ENCODE data around the gene FGD4. TPM values are rescaled to one million over a fixed set of nuclear protein-coding genes. Genes with fewer than 3 reads are reported as not detected.

FGD4 gene
- total RNA-seq, 4 donors from 2014 or later: 22.1 to 56.7 (median 38.0) TPM

DNA sequence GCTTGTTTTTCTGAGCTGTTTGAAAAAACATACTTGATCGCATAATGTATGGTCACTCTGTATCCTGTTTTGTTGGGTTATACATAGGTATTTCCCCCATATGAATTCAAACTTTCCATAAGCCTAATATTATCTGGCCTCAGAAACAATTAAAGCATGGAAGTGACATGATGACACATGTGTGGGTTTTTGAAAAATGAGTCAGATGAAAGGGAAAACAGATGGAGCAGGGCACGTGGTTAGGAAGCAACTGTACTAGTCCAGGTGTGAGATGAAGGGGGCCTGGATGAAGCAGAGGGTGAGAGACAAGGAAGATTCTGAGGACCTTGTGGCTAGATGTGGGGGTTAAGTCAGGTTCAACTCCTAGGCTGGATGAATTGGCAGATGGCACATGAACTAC lies 187.0 kb downstream of the FGD4 start:
- no peaks in the 10 kb centered on the region for H3K9me3 ChIP-seq
- peaks cover 0 to 13% (median 0%) of the 10 kb centered on the region in 3 donors for H3K4me1 ChIP-seq
- 46 to 73% methylated on average over 1 to 2 of the region's 2 CpGs for WGBS, 2 donors (ENCODE audit: low coverage in 1 of 2)
- H3K27me3 ChIP-seq: no peaks in the 10 kb centered on the region
- TF ChIP-seq POLR2A (IDR thresholded peaks at IDR 0.05) (no peak), POLR2AphosphoS5 (IDR thresholded peaks at IDR 0.05) (no peak), EP300 (IDR thresholded peaks at IDR 0.05) (no peak)
- TF ChIP-seq, protein P1, sequence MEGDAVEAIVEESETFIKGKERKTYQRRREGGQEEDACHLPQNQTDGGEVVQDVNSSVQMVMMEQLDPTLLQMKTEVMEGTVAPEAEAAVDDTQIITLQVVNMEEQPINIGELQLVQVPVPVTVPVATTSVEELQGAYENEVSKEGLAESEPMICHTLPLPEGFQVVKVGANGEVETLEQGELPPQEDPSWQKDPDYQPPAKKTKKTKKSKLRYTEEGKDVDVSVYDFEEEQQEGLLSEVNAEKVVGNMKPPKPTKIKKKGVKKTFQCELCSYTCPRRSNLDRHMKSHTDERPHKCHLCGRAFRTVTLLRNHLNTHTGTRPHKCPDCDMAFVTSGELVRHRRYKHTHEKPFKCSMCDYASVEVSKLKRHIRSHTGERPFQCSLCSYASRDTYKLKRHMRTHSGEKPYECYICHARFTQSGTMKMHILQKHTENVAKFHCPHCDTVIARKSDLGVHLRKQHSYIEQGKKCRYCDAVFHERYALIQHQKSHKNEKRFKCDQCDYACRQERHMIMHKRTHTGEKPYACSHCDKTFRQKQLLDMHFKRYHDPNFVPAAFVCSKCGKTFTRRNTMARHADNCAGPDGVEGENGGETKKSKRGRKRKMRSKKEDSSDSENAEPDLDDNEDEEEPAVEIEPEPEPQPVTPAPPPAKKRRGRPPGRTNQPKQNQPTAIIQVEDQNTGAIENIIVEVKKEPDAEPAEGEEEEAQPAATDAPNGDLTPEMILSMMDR (IDR thresholded peaks at IDR 0.05): no peak
- H3K4me3 ChIP-seq: no peak overlapping the region
- no peak for ATAC-seq
- peaks cover 0 to 40% of the 10 kb centered on the region in 2 donors for H3K36me3 ChIP-seq
- no peak overlapping the region for H3K27ac ChIP-seq

DNA sequence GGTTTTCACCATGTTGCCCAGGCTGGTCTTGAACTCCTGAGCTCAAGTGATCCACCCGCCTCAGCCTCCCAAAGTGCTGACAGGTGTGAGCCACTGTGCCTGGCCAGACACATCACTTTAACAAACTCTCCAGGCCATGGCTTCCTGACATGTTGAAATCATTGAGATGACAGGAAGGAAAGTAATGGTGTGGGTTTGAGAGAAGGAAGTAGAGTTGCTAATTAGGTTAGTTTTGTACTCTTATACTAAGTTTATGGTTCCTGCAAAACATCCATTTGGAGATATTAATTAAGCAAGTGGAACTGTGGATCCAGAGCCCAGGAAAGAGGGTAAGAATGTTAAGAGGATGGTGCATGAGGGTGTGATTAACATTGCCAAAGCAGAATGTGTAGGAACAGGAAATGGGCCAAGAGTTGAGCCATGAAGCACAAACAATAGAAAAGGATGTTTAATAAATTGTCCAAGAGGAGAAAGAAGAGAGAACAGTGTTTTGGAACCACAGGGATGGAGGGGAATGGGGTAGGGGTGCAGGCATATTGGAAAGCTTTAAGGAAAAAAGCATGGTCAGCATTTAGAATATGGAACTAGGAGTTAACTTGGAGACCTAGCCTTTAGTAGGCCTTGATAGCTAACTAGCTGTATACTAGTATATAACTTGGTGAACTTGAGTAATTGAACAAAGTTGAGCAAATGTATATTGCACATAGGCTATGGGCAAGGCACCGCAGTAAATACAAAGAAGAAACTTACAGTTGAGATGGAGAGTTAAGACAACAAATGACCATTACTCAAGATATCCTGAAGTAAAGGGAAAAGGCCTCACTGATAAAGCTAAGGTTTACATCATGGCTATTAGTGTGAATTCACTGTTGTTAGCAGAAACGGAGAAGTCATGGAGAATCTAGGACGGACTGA lies 188.5 kb downstream of the FGD4 start:
- no peak for ATAC-seq
- 87 to 94% methylated on average over 2 to 4 of the region's 4 CpGs for WGBS, 2 donors (ENCODE audit: low coverage in 1 of 2)

DNA sequence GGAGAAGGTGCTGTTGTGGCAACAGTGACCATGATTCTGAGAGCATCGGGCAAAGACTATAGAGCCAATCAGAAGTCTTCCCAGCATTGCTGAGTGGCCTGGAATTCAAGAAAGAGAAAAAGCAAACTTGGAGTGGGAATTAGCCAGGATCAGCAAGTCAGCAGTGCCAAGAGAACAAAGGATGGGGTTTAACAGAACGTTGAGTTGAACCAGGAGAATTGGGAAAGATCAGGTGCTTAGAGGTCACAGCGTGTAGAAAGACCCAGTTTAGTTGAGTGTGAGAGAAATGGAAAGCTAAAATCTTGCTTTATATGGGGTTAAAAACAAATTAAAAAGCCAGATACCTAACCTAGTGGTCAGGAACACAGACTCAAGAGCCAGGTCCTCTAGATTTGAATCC lies 189.2 kb downstream of the FGD4 start:
- 63 to 89% methylated on average over 2 to 3 of the region's 3 CpGs for WGBS, 2 donors (ENCODE audit: low coverage in 1 of 2)

More for the DNA sequence above, 188.5 kb downstream of the FGD4 start:
- no peak overlapping the region for H3K27ac ChIP-seq
- TF ChIP-seq POLR2A (IDR thresholded peaks at IDR 0.05) (no peak), EP300 (IDR thresholded peaks at IDR 0.05) (no peak), POLR2AphosphoS5 (IDR thresholded peaks at IDR 0.05) (no peak)
- TF ChIP-seq, protein P1 (IDR thresholded peaks at IDR 0.05): no peak
- H3K36me3 ChIP-seq: peaks cover 0 to 31% of the 10 kb centered on the region in 2 donors
- no peaks in the 10 kb centered on the region for H3K27me3 ChIP-seq
- H3K4me3 ChIP-seq: no peak overlapping the region
- H3K9me3 ChIP-seq: no peaks in the 10 kb centered on the region
- peaks cover 0 to 13% (median 0%) of the 10 kb centered on the region in 3 donors for H3K4me1 ChIP-seq

DNA sequence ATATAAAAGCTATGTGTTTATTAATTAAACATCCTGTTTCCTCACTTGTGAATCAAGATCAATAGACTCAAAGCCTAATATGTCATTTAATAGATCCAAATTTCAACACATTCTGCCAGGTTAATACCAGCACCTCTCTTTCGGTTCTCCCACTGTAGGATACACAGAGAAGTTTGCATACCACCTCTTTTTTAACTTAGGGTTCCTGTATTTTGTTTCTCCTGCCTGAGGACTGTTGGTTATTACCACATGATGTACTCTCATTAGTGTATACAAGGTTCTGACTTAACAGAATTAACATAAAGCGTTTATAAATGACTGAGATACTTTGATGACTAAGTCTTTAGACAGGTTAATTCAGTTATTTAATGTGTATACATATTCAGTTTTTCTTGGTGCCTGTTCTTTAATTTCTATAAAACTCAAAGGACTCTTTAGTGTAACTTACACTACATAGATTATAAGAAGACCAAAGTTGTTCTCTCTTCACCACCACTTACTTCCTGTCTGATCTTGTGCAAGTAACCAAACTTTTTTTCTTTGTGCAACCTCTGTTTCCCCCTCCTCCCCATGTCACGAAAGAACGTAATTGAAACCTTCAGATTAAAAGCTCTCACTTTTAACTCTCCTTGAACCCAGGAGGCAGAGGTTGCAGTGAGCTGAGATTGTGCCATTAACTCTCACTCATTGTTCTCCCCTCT lies 190.0 kb downstream of the FGD4 start:
- Histone ChIP-seq H3K36me3 (peaks cover 0 to 25% of the 10 kb centered on the region in 2 donors), H3K27ac (no peak overlapping the region), H3K9me3 (no peaks in the 10 kb centered on the region), H3K4me3 (no peak overlapping the region), H3K27me3 (no peaks in the 10 kb centered on the region), H3K4me1 (peaks cover 0 to 13% (median 0%) of the 10 kb centered on the region in 3 donors)
- TF ChIP-seq, protein P1 (IDR thresholded peaks at IDR 0.05): no peak
- TF ChIP-seq POLR2A (IDR thresholded peaks at IDR 0.05) (no peak), POLR2AphosphoS5 (IDR thresholded peaks at IDR 0.05) (no peak), EP300 (IDR thresholded peaks at IDR 0.05) (no peak)
- 58 to 97% methylated on average over 3 to 4 of the region's 4 CpGs for WGBS, 2 donors (ENCODE audit: low coverage in 1 of 2)
- ATAC-seq: no peak

More for the DNA sequence above, 189.2 kb downstream of the FGD4 start:
- TF ChIP-seq EP300 (IDR thresholded peaks at IDR 0.05) (no peak), POLR2A (IDR thresholded peaks at IDR 0.05) (no peak), POLR2AphosphoS5 (IDR thresholded peaks at IDR 0.05) (no peak)
- TF ChIP-seq, protein P1 (IDR thresholded peaks at IDR 0.05): no peak
- H3K4me3 ChIP-seq: no peak overlapping the region
- no peak for ATAC-seq
- no peak overlapping the region for H3K27ac ChIP-seq
- H3K9me3 ChIP-seq: no peaks in the 10 kb centered on the region
- peaks cover 0 to 26% of the 10 kb centered on the region in 2 donors for H3K36me3 ChIP-seq
- H3K27me3 ChIP-seq: no peaks in the 10 kb centered on the region
- peaks cover 0 to 13% (median 0%) of the 10 kb centered on the region in 3 donors for H3K4me1 ChIP-seq
